Calu3 (cell line): ENCODE data around the gene LAMB4. TPM values are rescaled to one million over a fixed set of nuclear protein-coding genes. Genes with fewer than 3 reads are reported as not detected.

Source experiments
- BruUV-seq: library from RNA; stranded (reverse); fragments of 400-500 nt; replicated peaks from 2 replicates; lab custom pipeline; 2021; lab: Mats Ljungman, UMichigan
- CTCF ChIA-PET: fragments of 300-600 bp; sonication (Branson Sonifier 250); formaldehyde crosslinking; loops from one replicate; lab custom pipeline; 2022; ENCODE audit warnings: antibody characterized with exemption; lab: Charles Lee
- DNase-seq: peaks from one replicate; pipeline ENCODE4 v3.0.0; 2022
- H3K27ac Mint-ChIP-seq: one replicate; pipeline ENCODE4 v1.8.0; 2022; ENCODE audit warnings: mixed read lengths; ENCODE audit not compliant: unreplicated experiment
- H3K27me3 Mint-ChIP-seq: one replicate; pipeline ENCODE4 v1.8.0; 2022; ENCODE audit warnings: mixed read lengths; ENCODE audit not compliant: unreplicated experiment
- H3K36me3 Mint-ChIP-seq: one replicate; pipeline ENCODE4 v1.8.0; 2022; ENCODE audit warnings: mild to moderate bottlenecking, moderate library complexity, mixed read lengths; ENCODE audit not compliant: insufficient read depth, unreplicated experiment
- H3K4me1 Mint-ChIP-seq: one replicate; pipeline ENCODE4 v1.8.0; 2022; ENCODE audit warnings: mild to moderate bottlenecking, low read depth, mixed read lengths; ENCODE audit not compliant: unreplicated experiment
- H3K4me3 Mint-ChIP-seq: one replicate; pipeline ENCODE4 v1.8.0; 2022; ENCODE audit warnings: mild to moderate bottlenecking, low read depth, moderate library complexity, mixed read lengths; ENCODE audit not compliant: unreplicated experiment
- H3K9me3 Mint-ChIP-seq: one replicate; pipeline ENCODE4 v1.8.0; 2022; ENCODE audit warnings: low read depth, mixed read lengths; ENCODE audit not compliant: unreplicated experiment
- intact Hi-C: fragments of 100-400 bp; cut with micrococcal nuclease; formaldehyde crosslinking; loops from one replicate; pipeline ENCODE4 v1.10.0; 2022; ENCODE audit not compliant: unreplicated experiment
- total RNA-seq: library from RNA; stranded (reverse); gene quantifications from 2 replicates; pipeline ENCODE4 v1.2.3, GENCODE V29; 2022
- TF ChIP-seq, protein P1 (sequence below): fragments of 200-600 bp; IDR thresholded peaks from one replicate; pipeline ENCODE4 v1.8.0; 2022; ENCODE audit warnings: antibody characterized with exemption; ENCODE audit not compliant: unreplicated experiment

LAMB4 gene
- total RNA-seq, 1 experiment from 2014 or later, result not detected

DNA sequence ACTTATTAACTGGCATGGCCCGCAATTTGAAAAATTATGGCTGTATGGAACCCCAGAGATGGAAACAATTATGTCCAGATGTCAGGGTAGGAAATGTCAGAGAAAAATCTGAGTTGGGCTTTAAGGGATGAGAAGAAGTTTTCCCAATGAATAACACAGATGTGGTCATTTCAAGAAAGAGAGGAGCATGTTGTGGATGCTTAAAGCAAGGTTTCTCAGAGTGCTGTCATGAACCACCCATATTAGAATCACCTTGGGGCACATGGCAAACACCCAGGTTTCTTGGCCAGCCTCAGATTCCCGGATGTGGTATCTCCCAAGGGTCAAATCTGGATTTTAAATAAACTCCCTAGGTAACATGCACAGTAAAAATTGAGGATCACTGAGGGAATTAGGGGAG, 43.6 kb downstream of the LAMB4 start:
- intact Hi-C loops, result no loop called here
- Mint-ChIP-seq H3K27me3 (no peaks in the 10 kb centered on the region), H3K36me3 (no peaks in the 10 kb centered on the region), H3K4me1 (no peaks in the 10 kb centered on the region), H3K9me3 (peaks cover under 1% of the 10 kb centered on the region), H3K27ac (no peak overlapping the region), H3K4me3 (no peak overlapping the region)
- CTCF ChIA-PET, result no interaction called here
- TF ChIP-seq, protein P1, sequence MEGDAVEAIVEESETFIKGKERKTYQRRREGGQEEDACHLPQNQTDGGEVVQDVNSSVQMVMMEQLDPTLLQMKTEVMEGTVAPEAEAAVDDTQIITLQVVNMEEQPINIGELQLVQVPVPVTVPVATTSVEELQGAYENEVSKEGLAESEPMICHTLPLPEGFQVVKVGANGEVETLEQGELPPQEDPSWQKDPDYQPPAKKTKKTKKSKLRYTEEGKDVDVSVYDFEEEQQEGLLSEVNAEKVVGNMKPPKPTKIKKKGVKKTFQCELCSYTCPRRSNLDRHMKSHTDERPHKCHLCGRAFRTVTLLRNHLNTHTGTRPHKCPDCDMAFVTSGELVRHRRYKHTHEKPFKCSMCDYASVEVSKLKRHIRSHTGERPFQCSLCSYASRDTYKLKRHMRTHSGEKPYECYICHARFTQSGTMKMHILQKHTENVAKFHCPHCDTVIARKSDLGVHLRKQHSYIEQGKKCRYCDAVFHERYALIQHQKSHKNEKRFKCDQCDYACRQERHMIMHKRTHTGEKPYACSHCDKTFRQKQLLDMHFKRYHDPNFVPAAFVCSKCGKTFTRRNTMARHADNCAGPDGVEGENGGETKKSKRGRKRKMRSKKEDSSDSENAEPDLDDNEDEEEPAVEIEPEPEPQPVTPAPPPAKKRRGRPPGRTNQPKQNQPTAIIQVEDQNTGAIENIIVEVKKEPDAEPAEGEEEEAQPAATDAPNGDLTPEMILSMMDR, result no peak
- DNase-seq, result no peak
- no TSS peak for BruUV-seq

DNA sequence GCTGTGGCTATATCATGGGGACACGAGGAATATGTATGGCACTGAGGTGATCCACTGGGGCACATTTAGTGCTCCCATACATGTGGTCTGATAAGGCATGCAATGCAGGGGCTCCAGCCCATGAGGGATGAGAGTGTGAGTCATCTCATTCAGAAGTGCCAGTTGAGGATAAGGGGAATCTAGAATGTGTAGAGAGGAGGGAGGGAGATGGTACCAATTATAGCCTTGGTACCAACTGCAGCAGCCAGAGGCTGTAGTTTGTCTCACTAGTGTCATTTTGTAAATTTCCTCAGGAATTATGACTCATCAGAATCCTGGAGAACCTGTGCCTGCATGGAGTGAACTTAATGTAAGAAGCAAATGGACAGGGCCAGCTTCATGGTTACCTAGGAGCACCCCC, 46.2 kb downstream of the LAMB4 start:
- CTCF ChIA-PET, result no interaction called here
- H3K4me1 Mint-ChIP-seq, result peaks cover 10% of the 10 kb centered on the region
- no peaks in the 10 kb centered on the region for H3K27me3 Mint-ChIP-seq
- no TSS peak for BruUV-seq
- peaks cover 4% of the 10 kb centered on the region for H3K9me3 Mint-ChIP-seq
- no peak overlapping the region for H3K27ac Mint-ChIP-seq
- DNase-seq, result no peak
- intact Hi-C loops, result no loop called here
- no peaks in the 10 kb centered on the region for H3K36me3 Mint-ChIP-seq
- TF ChIP-seq, protein P1, result no peak
- no peak overlapping the region for H3K4me3 Mint-ChIP-seq

DNA sequence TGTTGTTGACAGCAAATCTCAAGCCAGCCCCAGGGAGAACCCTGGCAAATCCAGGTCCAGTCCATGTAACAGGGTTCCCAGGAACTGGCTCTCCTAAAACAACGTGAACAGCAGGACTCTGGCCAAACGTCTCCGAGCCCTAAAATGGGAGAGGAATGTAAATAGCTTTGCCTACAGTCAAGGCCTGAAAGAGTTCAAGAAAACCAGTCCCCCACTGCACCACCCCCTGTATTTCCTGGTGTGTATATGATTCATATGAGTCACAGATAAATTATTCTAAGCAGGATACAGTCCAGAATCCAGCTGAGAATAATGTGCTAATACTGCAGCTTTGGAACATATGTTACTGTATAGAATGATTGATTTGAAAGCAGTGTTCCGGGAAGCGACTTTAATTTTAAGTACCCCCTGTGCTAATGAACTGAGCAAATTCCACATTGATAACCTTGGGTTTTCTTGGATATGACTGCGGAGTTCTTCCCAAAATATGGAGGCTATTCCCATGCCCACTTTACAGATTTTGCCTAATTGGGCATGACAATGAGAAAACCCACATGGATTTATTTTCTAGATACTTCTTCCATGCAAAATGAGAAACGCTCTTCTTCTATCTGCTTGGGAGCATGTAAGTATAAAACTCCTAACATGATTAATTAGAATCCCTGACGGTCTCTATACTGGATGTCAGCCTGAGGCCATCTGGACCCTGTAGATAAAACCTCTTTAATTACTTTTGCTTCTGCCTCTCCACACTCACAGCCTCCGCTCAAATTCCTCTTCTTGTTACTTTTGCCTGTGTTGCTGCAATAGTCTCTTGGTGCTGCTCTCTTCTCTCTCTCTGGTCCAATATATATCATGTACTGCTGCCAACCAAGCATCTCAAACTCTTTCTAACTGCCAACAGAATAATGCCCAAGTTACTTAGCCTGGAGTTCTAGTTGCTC, 50.2 kb downstream of the LAMB4 start:
- CTCF ChIA-PET, result interaction anchor here (1.1 kb wide), 1 partner anchor 20 kb away, joined by 3 read pairs; no protein-coding TSS in a partner anchor

DNA sequence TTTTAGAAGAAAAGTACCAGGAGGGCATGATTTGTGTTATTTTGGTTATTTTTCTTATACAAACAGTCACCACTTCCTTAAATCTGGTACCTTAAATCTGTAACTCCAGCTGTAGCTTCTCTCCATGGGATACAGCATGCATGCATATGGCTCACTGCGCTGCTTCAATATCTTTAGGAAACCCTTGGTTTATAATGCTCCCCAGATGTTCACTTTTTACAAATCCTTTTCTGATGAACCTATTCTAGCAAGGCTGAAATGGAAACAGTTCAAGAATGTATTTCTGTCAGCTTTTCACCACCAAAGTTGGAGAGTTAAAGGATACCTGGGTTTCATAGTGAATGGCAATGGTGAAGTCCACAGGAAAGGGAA, 50.9 kb downstream of the LAMB4 start:
- H3K4me3 Mint-ChIP-seq, result no peak overlapping the region
- H3K4me1 Mint-ChIP-seq, result peaks cover 10% of the 10 kb centered on the region
- H3K27ac Mint-ChIP-seq, result no peak overlapping the region
- no peaks in the 10 kb centered on the region for H3K36me3 Mint-ChIP-seq
- intact Hi-C loops, result no loop called here
- CTCF ChIA-PET, result interaction anchor here (1.1 kb wide), 1 partner anchor 21 kb away, joined by 3 read pairs; no protein-coding TSS in a partner anchor
- no peaks in the 10 kb centered on the region for H3K27me3 Mint-ChIP-seq
- no peak for DNase-seq
- H3K9me3 Mint-ChIP-seq, result peaks cover 4% of the 10 kb centered on the region
- BruUV-seq, result no TSS peak
- TF ChIP-seq, protein P1, result no peak

More for the DNA sequence above, 50.2 kb downstream of the LAMB4 start:
- Mint-ChIP-seq H3K9me3 (peaks cover 4% of the 10 kb centered on the region), H3K27me3 (no peaks in the 10 kb centered on the region), H3K36me3 (no peaks in the 10 kb centered on the region), H3K27ac (no peak overlapping the region), H3K4me1 (peaks cover 10% of the 10 kb centered on the region), H3K4me3 (no peak overlapping the region)
- intact Hi-C loops, result no loop called here
- BruUV-seq, result no TSS peak
- TF ChIP-seq, protein P1, result no peak
- DNase-seq, result peak; percentile 18
